ENCODE results near the gene ITGAE.
"Not testable (repeated sequence)": the region's sequence is repeated elsewhere in the genome, so short reads cannot be mapped to it uniquely, and the experiment has no call there.

Gene ITGAE

GRCh38 chr17:3727041-3727440 lies 73.9 kb downstream of the ITGAE start:
- no peak for DNase-seq (ENCODE audit: low read depth)

DNA sequence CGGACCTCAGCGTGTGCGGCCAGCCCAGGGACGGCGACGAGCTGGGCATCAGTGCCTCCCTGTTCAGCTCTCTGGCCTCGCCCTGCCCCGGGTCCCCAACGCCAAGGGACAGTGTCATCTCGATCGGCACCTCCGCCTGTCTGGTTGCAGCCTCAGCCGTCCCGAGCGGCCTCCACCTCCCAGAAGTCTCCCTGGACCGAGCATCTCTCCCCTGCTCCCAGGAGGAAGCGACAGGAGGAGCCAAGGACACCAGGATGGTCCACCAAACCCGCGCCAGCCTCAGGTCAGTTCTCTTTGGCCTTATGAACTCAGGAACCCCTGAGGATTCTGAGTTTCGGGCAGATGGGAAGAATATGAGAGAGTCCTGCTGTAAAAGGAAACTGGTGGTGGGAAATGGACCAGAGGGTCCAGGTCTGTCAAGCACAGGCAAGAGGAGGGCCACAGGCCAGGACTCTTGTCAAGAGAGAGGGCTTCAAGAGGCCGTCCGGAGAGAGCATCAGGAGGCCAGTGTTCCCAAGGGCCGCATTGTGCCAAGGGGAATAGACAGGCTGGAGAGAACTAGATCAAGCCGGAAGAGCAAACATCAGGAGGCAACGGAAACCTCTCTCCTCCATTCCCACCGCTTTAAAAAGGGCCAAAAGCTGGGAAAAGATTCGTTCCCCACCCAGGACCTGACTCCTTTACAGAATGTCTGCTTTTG lies 76.5 kb downstream of the ITGAE start:
- no peak for DNase-seq (ENCODE audit: low read depth)

- DNase-seq (ENCODE audit: low read depth), result peak; percentile 87
Measured at GRCh38 chr17:3723556-3724377, 77.2 kb downstream of the ITGAE start, which contains the start of gene HASPIN. TSS of gene HASPIN (plus strand) at chr17:3723903. CDS start at chr17:3723936, 33 bp downstream.

GRCh38 chr17:3723188-3723555 lies 77.8 kb downstream of the ITGAE start:
- no peak for DNase-seq (ENCODE audit: low read depth)

DNA sequence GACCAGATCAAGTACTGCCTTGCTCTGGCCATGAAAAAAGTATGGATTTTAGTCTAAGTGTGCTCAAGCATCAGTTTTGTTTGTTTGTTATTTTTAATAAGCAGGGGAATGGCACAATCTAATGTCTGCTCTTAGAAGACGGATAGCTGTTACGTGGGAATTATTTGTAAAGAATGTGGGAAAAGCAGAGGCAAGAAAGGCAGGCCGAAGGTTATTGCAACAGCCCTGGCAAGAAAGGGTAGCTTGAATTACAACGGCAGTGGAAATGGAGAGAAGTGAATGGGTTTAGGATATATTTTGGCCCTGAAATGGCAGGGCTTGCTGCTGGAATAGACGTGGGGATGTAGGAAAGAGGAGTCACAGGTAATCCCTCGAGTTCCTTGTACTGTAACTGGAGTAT lies 78.3 kb downstream of the ITGAE start:
- no peak for DNase-seq (ENCODE audit: low read depth)

DNA sequence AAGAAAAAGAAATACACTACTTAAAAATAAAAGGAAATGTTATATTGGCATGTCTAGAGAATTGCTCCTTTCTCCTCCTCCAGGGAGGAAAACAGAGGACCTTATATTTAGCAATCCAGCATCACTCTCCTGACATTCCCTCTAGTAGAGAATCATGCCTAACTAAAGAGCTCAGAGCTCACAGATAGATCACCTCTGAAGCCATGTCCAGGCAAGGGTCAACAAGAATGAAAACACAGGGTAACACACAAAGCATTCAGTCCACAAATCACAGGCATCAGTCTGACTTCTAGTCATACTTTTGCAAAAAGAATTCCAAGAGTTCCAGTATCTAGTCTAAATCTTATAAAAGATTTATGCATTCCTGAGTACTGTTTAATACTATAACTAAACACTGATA lies 81.7 kb downstream of the ITGAE start:
- DNase-seq (ENCODE audit: low read depth), result no peak

- no peak for DNase-seq (ENCODE audit: low read depth)
Measured at GRCh38 chr17:3718201-3718600, 82.8 kb downstream of the ITGAE start.

DNA sequence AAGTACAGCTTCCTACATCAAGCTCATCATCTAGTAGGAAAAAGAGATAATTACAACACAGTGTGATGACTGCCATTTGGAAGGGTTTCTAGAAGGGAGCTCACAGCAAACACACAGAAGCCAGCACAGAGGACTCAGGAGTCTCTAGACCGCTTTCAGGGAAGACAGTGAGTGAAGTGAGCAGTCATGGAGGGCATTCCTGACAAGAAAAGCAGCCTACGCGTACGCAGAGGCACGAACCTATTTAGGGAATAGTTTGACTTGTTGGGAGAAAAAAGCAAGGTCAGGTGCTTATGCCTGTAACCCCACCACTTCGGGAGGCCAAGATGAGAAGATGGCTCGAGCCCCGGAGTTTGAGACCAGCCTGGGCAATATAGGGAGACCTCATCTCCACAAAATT lies 85.7 kb downstream of the ITGAE start:
- no peak for DNase-seq (ENCODE audit: low read depth)

DNA sequence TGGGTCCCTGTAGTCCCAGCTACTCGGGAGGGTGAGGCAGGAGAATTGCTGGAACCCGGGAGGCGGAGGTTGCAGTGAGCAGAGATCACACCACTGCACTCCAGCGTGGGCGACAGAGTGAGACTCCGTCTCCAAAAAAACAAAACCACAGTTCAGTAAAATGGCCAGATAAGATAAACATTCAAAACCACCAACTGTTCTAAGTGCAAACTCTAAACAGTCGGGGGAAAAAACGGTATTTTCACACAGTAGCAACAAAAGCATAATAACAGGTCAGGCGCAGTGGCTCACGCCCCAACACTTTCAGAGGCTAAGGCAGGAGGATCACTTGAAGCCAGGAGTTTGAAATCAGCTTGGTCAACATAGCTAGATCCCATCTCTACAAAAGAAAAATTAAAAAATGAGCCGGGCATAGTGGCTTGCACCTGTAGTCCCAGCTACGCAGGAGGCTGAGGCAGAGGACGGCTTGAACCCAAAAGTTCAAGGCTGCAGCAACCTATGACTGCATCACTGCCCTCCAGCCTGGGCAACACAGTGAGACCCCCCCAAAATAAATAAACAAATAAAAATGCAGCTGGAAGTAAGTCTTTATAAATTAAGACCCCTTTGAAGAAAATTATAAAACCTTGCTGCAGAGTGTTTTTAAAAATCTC lies 88.1 kb downstream of the ITGAE start:
- no peak for DNase-seq (ENCODE audit: low read depth)

DNA sequence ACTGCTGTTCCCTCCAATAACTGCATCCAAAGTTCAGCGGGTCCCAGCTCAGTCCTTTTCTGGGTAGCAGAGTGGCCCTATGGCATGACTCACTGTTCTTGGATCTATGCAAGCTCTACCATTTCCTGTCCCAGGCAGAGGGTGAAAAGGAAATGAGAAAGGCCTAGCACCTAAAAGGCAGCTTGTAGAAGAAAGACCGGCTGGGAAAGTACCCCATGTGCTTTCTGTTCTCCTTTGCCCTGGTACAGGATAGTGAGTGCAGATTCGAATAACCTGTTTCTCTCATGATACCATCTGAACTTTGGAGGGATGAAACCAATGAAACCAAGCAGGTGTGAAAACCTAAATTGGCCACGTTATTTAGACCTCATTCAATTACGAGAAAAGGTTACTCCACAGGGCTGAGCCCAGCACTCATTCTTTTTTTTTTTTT lies 90.0 kb downstream of the ITGAE start:
- DNase-seq (ENCODE audit: low read depth), result peak; percentile 70

GRCh38 chr17:3708366-3708765 lies 92.6 kb downstream of the ITGAE start:
- no peak for DNase-seq (ENCODE audit: low read depth)

DNA sequence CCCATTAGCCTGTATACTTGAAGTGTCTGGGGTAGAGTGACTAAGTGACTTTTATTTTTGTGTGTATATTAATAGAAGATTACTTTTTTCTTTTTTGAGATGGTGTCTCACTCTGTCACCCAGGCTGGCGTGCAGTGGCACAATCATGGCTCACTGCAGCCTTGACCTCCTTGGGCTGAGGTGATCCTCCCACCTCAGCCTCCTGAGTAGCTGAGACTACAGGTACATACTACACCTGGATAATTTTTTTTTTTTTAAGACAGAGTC lies 95.3 kb downstream of the ITGAE start:
- not testable (repeated sequence) for DNase-seq (ENCODE audit: low read depth)

- DNase-seq (ENCODE audit: low read depth), result no peak
Measured at GRCh38 chr17:3704931-3705717, 95.9 kb downstream of the ITGAE start.

GRCh38 chr17:3702041-3702539 lies 98.9 kb downstream of the ITGAE start:
- not testable (repeated sequence) for DNase-seq (ENCODE audit: low read depth)

- DNase-seq (ENCODE audit: low read depth), result no peak
Measured at GRCh38 chr17:3699951-3700350, 101.0 kb downstream of the ITGAE start.

DNA sequence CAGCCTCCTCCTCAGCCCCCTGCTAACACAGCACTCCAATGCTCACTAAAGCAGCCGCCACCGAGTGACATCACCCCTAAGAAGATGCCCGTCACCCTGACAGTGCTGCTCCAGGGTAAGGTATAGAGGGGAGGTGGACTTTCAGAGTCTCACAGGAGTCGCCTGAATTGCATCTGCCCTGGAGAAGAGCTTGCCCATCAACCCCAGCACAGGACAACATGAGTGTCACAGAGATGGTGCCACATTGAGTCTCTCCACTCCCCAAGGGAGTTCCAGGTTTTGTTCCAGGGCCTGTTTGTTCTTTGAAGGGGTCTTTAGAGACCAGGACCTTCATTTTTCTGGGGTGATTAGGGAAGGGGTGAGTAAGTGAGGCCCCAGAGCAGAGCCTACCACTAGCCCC lies 102.8 kb downstream of the ITGAE start:
- DNase-seq (ENCODE audit: low read depth), result no peak

GRCh38 chr17:3697103-3697476 lies 103.9 kb downstream of the ITGAE start:
- no peak for DNase-seq (ENCODE audit: low read depth)

DNA sequence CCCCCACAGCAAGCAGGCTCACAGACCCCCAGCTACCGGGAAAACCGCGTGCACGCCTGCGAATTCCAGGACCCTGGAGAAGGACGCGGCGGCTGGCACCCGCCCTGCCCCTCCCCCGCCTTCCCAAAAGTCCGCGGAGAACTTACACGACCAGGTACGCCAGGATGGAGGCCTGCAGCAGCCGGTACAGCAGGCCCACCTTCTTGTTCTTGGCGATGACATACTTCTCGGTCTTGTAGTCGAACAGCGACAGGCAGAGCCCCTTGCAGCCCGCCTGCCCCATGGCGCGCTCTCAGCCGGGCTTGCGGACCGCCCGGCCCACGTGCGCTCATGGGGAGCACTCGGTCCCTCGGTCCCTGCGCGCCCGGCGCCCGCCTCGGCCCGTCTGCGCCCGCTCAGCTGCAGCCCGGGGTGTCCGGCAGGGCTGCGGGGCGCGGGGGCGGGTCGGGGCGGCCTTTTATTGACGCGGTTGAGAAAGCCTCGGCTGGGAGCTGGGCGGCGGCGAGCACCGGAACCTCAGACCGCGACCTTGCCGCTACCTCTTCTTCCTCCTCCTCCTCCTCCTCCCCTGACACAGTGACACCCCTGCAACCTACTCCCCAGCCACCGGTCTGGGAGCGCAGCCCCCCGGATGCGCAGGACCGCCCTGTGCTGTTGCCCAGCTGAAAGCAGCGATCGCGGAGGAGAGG lies 105.1 kb downstream of the ITGAE start, which contains the start of gene P2RX5:
Gene P2RX5 (minus strand): TSS at position 433 of the 689 bp plus-strand sequence. CDS start 150 bp downstream, at position 283.
- no peak for DNase-seq (ENCODE audit: low read depth)

DNA sequence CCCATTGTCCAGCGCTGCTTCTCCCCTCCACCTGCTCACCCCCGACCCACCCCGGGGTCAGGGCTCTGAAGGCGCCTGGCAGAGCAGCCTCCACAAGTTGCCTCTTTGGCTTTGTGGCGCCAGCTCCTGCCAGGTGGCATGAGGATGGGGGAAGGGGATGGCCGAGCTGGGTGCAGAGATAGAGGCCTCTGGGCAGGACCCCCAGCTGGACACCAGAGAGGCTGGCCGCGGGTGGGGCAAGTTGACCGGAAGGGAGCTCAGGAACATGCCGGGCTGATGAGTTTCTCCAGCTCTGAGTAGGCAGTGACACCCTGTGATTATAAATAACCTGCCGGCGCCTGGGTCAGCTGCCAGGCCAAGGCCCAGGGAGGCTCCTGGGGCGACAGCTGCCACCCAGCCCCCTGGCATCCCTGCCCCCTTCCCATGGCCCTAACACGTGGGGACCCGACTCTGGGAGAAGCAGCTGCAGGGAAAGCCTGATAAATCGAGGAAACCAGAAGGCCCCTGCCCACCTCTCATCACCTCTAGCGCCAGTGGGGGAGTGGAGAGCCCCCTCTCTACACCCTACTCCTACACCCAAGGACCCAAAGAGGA lies 105.8 kb downstream of the ITGAE start:
- no peak for DNase-seq (ENCODE audit: low read depth)

GRCh38 chr17:3693829-3694231 lies 107.2 kb downstream of the ITGAE start:
- no peak for DNase-seq (ENCODE audit: low read depth)

DNA sequence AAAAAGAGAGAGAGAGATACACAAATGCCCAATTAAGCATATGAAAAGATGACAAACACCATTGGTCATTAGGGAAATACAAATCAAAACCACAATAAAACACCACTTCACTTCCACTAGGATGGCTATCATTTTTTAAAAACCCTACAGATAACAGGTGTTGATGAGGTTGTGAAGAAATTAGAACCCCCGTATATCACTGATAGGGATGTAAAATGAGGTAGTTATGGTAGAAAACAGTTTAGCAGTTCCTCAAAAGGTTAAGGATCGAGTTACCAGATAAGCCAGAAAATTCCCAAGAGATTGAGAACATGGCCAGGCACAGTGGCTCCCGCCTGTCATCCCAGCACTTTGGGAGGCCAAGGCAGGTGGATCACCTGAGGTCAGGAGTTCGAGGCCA lies 107.8 kb downstream of the ITGAE start:
- DNase-seq (ENCODE audit: low read depth), result no peak
